NOMO-1 treated with DMSO at 0.1 percent for 48 hours (cell line): Measurements from ENCODE around the gene F11.
"Not testable (repeated sequence)": the region's sequence is repeated elsewhere in the genome, so short reads cannot be mapped to it uniquely, and the experiment has no call there.

Experiments
- DNase-seq: peaks from one replicate; lab custom pipeline; 2025; ENCODE audit not compliant: unreplicated experiment; lab: John Stamatoyannopoulos, UW

Gene F11

DNA sequence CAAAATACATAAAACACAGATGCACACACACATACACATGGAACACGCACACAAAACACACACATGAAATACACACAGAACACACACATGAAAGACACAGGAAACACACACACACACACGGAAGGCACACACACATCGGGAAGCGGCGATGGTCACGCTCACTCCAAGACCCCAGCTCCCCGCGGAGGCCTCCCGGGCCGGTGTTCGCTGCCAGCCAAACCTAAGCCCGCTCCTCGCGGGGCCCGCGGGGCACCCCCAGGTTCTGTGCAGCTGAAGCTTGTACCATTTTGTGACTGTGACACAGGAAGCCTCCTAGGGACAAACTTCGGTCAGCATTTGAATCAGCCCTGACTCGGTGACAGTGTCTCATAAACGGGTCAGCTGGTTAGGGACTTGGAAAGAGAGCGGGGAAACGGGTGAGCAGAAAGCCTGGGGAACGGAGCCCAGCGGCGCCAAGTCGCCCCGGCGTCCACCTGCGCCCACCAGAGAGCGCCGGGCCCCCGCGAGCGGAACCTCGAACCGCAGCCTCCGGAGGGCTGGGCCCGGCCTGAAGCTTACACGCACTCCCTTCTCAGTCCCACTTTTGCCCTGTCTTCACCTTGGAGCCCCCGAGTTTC lies 32.1 kb downstream of the F11 start:
- DNase-seq, result no peak

- DNase-seq, result no peak
These were observed 33.3 kb downstream of the F11 start for GRCh38 chr4:186299291-186299690.

DNA sequence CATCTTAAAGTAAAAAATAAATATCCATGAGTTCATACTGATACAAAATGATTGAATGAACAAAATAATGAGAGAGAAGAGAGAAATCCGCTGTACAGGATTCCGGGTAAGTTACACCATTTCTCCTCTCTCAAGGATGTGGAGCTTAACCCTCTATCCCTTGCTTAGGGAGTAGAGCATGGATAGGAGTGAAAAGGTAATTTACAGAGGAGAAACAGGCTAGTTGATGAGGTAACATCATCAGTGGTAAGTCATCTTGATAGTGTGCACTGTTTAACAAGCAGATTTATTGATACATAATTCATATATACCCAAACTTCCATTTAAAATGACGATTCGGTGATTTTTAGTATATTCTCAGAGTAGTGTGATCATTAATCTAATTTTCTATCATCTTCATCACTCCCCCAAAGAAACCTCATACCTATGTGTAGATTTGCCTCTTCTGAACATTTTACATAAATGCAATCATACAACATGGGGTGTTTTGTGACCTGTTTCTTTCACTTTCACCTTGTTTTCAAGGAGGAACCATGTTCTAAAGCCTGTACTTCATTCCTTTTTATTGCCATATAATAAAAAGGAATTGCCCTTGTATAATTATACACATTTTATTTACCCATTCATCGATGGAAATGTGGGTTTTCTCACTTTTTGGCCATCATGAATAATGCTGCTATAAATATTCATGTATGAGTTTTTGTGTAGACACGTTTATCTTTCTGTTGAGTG lies 34.8 kb downstream of the F11 start:
- no peak for DNase-seq

GRCh38 chr4:186304216-186304615 lies 38.2 kb downstream of the F11 start:
- no peak for DNase-seq

DNA sequence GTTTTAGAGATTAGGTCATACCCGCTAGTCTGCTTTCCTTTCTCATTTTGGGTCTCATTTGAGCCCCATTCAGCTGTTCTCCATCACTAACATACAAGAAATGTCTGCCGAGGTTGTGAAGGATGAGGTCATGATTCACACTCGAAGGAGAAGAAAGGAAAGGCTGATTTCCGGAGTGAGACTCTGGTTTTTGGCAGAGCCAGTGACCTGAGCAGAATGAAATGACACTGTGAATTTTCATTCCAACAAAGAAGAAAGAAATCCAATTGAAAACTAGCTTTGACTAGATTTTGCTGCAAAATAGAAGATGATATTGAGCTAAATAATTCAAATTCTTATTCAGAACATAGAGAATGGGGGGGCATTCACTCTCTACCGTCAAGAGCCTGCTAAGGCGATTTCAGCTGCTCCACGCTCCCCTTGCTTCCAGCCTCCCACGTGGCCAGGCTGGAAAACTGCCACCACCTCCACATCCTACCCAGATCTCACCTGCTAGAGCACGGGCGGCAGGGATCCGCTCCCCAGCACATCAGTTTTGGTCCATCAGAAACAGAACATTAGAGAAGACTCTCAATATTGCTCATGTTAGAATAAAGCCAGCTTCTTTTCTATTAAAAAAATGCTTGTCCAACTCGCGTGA lies 39.0 kb downstream of the F11 start:
- DNase-seq, result no peak

GRCh38 chr4:186307497-186307896 lies 41.5 kb downstream of the F11 start:
- DNase-seq, result no peak

DNA sequence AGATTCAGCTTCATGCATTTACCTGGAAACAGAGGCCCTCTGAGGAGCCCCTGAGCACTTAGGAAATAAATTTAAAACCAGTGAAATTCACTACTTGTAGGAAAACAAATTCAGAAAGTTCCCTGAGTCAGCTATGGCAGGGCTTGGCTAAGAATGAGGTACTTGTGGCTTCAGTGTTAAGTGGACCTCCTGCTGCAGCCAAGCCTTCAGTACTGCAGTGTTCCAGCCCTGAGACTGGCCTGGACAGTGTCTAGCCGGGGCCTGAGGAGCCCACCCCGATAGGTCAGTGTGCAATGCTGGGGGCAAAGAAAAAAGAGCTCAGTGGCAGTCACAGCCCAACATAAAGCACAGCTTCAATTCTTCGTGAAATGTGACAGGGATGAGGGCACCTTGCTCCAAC lies 41.9 kb downstream of the F11 start:
- no peak for DNase-seq

GRCh38 chr4:186318481-186318880 lies 52.5 kb downstream of the F11 start:
- DNase-seq, result no peak

DNA sequence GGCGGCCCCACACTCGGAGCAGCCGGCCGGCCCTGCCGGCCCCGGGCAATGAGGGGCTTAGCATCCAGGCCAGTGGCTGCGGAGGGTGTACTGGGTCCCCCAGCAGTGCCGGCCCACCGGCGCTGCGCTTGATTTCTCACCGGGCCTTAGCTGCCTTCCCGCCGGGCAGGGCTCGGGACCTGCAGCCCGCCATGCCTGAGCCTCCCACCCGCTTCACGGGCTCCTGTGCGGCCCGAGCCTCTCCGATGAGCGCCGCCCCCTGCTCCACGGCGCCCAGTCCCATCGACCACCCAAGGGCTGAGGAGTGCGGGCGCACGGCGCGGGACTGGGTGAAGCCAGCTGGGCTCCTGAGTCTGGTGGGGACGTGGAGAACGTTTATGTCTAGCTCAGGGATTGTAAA lies 58.7 kb downstream of the F11 start:
- not testable (repeated sequence) for DNase-seq

DNA sequence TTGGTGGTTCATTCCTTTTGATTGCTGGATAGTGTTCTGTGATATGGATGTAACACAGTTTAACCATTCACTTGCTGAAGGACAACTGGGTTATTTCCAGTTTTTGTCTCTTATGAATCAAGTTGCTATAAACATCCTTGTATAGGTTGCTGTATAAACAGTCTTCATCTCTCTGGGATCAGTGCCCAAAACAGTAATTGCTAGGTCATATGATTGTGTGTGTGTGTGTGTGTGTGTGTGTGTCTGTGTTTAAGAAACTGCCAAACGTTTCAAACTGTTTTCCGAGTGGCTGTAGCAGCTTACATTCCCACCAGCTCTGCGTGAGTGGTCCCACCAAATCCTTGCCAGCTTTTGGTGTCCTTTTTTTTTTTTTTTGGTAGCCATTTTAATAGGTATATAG lies 60.4 kb downstream of the F11 start:
- DNase-seq, result no peak

- DNase-seq, result no peak
These were observed 63.4 kb downstream of the F11 start for GRCh38 chr4:186329372-186329771.

- no peak for DNase-seq
These were observed 64.4 kb downstream of the F11 start for GRCh38 chr4:186330368-186330767.

DNA sequence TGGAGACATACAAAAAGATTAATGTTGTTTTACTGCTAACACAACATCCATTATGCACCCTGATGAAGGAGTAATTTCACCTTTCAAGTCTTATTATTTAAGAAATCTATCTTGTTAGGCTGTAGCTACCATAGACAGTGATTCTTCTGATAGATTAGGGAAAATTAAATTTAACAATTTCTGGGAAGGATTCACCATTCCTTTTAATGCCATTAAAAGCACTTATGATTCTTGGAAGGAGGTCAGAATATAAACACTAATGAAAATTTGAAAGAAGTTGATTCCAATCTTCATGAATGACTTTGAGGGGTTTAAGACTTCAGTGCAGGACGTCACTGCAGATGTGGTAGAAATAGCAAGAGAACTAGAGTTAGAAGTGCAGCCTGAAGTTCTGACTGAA lies 69.8 kb downstream of the F11 start:
- no peak for DNase-seq
